ENCODE results near the gene PFKFB2.

DNA sequence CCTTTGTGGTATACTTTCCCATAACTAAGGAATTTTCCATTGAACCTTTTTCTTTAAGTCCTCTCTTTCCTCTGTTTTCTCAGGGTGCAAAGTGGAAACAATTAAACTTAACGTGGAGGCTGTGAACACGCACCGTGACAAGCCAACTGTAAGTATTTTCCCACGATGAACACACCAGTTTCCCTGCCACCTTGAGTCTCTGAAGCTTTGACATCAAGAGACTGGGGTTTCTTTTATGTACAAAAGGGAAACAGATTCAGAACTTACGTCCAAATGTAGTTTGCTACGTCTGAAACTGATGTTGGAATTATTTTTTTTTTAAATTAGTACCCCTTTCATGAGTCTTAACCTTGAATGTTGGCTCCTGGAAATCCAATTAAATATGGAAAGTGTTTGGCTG lies 18.4 kb downstream of the PFKFB2 start:
- TF ChIP-seq CTCF (IDR thresholded peaks at IDR 0.05; ENCODE audit: low read depth, low read length) (no peak), EZH2phosphoT487 (IDR thresholded peaks at IDR 0.05; ENCODE audit: low read depth) (no peak)

All from OCI-LY3 (cell line).